NT2/D1 (cell line): Measurements from ENCODE around the gene CCKAR.

Source experiments
- SUZ12 ChIP-seq: IDR thresholded peaks from 2 replicates; pipeline ENCODE4 v1.6.1; 2011; ENCODE audit not compliant: insufficient read length, insufficient read depth; ENCODE audit errors: extremely low read depth
- YY1 ChIP-seq: IDR thresholded peaks from 2 replicates; pipeline ENCODE4 v1.6.1; 2011; ENCODE audit not compliant: insufficient read length, insufficient read depth

- TF ChIP-seq YY1 (no peak), SUZ12 (no peak)
These were observed 16.4 kb downstream of the CCKAR start for GRCh38 chr4:26473893-26474292.
